AG04450 (cell line): ENCODE results near the gene PDK4. TPM values are rescaled to one million over a fixed set of nuclear protein-coding genes. Genes with fewer than 3 reads are reported as not detected.
"Not testable (repeated sequence)": the region's sequence is repeated elsewhere in the genome, so short reads cannot be mapped to it uniquely, and the experiment has no call there.

ENCODE experiments used
- CTCF ChIA-PET: fragments of 300-600, 350-600 bp; formaldehyde crosslinking; extraction: SDS; loops from one replicate; lab custom pipeline; 2022; ENCODE audit warnings: antibody characterized with exemption, inconsistent platforms; lab: Charles Lee
- POLR2A ChIA-PET: fragments of 350-600 bp; formaldehyde crosslinking; extraction: SDS; loops from one replicate; lab custom pipeline; 2021; ENCODE audit warnings: antibody characterized with exemption, inconsistent platforms; lab: Yijun Ruan, JAX
- DNase-seq: peaks from one replicate; pipeline ENCODE4 v3.0.0-alpha.2; 2011; ENCODE audit warnings: low read depth, low spot score
- H3K27ac ChIP-seq: one replicate; pipeline ENCODE4 v1.5.1; 2012; ENCODE audit warnings: low read depth, low read length, control low read depth
- H3K27me3 ChIP-seq: one replicate; pipeline ENCODE4 v1.6.0; 2012; ENCODE audit warnings: low read length; ENCODE audit not compliant: control insufficient read depth, insufficient read depth
- H3K4me3 ChIP-seq: 2 replicates; pipeline ENCODE4 v1.5.1; 2011; ENCODE audit warnings: mild to moderate bottlenecking, low read depth, low read length, control low read depth
- H3K9me3 ChIP-seq: 2 replicates; pipeline ENCODE4 v1.5.1; 2012; ENCODE audit warnings: low read length; ENCODE audit not compliant: control insufficient read depth, insufficient read depth
- polyA plus RNA-seq: library from polyadenylated mRNA; depleted of rRNA; stranded (reverse); fragments of >200 nt; gene quantifications from 2 replicates; pipeline ENCODE4 v1.2.3, GENCODE V29; 2011
- TF ChIP-seq, protein P1 (sequence below): IDR thresholded peaks from 2 replicates; pipeline ENCODE4 v1.5.1; 2011; ENCODE audit warnings: low read depth, low read length, control low read depth, inconsistent platforms

The PDK4 gene
- polyA plus RNA-seq, 1 experiment = 0.05 TPM

GRCh38 chr7:95569720-95570119, 26.6 kb downstream of the PDK4 start:
- Histone ChIP-seq H3K4me3 (no peak overlapping the region), H3K27ac (no peak overlapping the region), H3K27me3 (no peaks in the 10 kb centered on the region), H3K9me3 (no peaks in the 10 kb centered on the region)
- POLR2A ChIA-PET = no interaction called here
- DNase-seq = no peak
- CTCF ChIA-PET = interaction anchor here (0.5 to 0.9 kb wide), 2 partner anchors 25 to 120 kb away, joined by 3 read pairs; no protein-coding TSS in a partner anchor
- TF ChIP-seq, protein P1, sequence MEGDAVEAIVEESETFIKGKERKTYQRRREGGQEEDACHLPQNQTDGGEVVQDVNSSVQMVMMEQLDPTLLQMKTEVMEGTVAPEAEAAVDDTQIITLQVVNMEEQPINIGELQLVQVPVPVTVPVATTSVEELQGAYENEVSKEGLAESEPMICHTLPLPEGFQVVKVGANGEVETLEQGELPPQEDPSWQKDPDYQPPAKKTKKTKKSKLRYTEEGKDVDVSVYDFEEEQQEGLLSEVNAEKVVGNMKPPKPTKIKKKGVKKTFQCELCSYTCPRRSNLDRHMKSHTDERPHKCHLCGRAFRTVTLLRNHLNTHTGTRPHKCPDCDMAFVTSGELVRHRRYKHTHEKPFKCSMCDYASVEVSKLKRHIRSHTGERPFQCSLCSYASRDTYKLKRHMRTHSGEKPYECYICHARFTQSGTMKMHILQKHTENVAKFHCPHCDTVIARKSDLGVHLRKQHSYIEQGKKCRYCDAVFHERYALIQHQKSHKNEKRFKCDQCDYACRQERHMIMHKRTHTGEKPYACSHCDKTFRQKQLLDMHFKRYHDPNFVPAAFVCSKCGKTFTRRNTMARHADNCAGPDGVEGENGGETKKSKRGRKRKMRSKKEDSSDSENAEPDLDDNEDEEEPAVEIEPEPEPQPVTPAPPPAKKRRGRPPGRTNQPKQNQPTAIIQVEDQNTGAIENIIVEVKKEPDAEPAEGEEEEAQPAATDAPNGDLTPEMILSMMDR = no peak

DNA sequence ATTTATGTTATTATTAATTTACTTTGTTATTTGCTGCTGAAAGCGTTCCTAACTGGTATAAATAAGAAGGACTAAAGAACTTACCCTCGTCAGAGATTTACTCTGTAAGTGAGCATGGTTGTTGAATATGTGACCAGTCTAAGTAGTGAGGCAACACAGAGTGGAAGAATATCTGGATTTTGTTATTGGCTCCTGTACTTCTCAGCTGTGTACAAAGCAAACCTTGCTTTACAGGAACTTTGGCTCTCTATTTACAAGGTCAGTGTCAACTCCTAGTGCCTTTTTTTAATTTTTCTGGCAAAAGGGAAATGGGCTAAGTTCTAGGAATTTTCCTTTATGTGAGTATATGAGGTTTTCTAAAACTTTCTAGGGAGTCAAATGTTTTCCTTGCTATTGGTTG, 35.6 kb downstream of the PDK4 start:
- POLR2A ChIA-PET = no interaction called here

DNA sequence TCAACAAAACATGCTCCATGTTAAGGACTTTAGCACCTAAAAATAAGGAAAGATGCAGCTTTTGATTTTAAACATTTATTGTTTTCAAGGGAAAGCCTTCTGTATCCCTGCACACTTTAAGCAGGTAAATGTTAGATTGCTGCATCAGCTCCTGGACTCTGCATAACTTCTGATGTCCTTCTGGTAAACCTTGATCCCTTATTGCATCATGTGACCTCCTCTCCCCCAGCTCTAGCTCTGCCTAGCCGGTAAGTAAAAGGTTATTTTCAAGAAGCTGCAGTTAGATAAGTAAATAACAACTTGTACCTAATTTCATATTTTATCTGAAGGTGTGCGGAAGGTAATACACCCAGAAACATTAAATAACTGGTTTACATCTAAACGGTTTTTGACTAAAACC, 37.5 kb downstream of the PDK4 start:
- ChIA-PET POLR2A (no interaction called here), CTCF (interaction anchor here (1.2 to 3.0 kb wide), 5 partner anchors 14 to 131 kb away, joined by 3 to 12 read pairs (median 6); no protein-coding TSS in a partner anchor)
- TF ChIP-seq, protein P1 = no peak
- Histone ChIP-seq H3K4me3 (no peak overlapping the region), H3K27ac (no peak overlapping the region), H3K9me3 (no peaks in the 10 kb centered on the region), H3K27me3 (no peaks in the 10 kb centered on the region)
- no peak for DNase-seq

More for the DNA sequence above, 35.6 kb downstream of the PDK4 start:
- no peaks in the 10 kb centered on the region for H3K27me3 ChIP-seq
- no peaks in the 10 kb centered on the region for H3K9me3 ChIP-seq
- CTCF ChIA-PET = interaction anchor here (0.9 to 3.0 kb wide), 2 partner anchors 16 to 130 kb away, joined by 4 to 11 read pairs; no protein-coding TSS in a partner anchor
- no peak overlapping the region for H3K4me3 ChIP-seq
- H3K27ac ChIP-seq = no peak overlapping the region
- TF ChIP-seq, protein P1 = no peak
- DNase-seq = no peak

DNA sequence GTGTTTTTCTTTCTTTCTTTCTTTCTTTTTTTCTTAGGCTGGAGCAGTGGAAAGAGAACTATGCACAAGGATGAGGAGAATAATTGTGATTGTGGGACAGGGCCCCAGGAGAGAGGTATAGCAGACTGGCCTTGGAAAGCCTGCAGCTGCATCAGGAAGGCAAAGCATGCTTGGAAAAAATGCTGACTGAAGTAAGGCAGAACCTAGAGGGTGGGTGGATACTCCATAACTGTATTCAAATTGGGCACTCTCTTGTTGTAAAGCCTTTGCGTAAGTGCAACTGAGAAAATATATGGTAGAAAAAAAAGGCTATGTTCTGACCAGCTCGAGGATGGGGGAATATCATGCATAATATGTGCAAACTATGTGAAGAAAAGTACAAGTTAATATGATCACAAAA, 39.5 kb downstream of the PDK4 start:
- H3K4me3 ChIP-seq = no peak overlapping the region
- TF ChIP-seq, protein P1 = no peak
- no peak overlapping the region for H3K27ac ChIP-seq
- POLR2A ChIA-PET = no interaction called here
- CTCF ChIA-PET = interaction anchor here (1.1 to 2.8 kb wide), 2 partner anchors 12 to 127 kb away, joined by 3 to 12 read pairs; no protein-coding TSS in a partner anchor
- no peaks in the 10 kb centered on the region for H3K9me3 ChIP-seq
- no peaks in the 10 kb centered on the region for H3K27me3 ChIP-seq
- no peak for DNase-seq

GRCh38 chr7:95553939-95554338, 42.4 kb downstream of the PDK4 start:
- no peak for DNase-seq
- H3K27me3 ChIP-seq = no peaks in the 10 kb centered on the region
- H3K4me3 ChIP-seq = no peak overlapping the region
- H3K27ac ChIP-seq = no peak overlapping the region
- POLR2A ChIA-PET = no interaction called here
- TF ChIP-seq, protein P1 = no peak
- H3K9me3 ChIP-seq = no peaks in the 10 kb centered on the region
- CTCF ChIA-PET = no interaction called here

GRCh38 chr7:95552010-95552926, 44.0 kb downstream of the PDK4 start:
- DNase-seq, H3K4me3 ChIP-seq, POLR2A ChIA-PET, H3K27me3 ChIP-seq, H3K9me3 ChIP-seq, H3K27ac ChIP-seq: not testable (repeated sequence)
- CTCF ChIA-PET = interaction anchor here (1.6 to 3.0 kb wide), 2 partner anchors 41 to 138 kb away, joined by 6 to 8 read pairs; no protein-coding TSS in a partner anchor
